BE2C (cell line): ENCODE data around the gene RNF150.

Experiments used
- DNase-seq: peaks from one replicate; pipeline ENCODE4 v3.0.0-alpha.2; 2020
- H3K27me3 ChIP-seq: fragments of 250-450 bp; sonication (Bioruptor Pico); 2 replicates; pipeline ENCODE4 v1.5.1; 2020; ENCODE audit warnings: mild to moderate bottlenecking
- H3K36me3 ChIP-seq: fragments of 250-450 bp; sonication (Bioruptor Pico); 2 replicates; pipeline ENCODE4 v1.5.1; 2020; ENCODE audit warnings: mild to moderate bottlenecking
- H3K4me1 ChIP-seq: fragments of 250-450 bp; sonication (Bioruptor Pico); 2 replicates; pipeline ENCODE4 v1.5.1; 2020
- H3K4me3 ChIP-seq: 2 replicates; pipeline ENCODE4 v1.5.1; 2011; ENCODE audit warnings: low read depth, low read length
- H3K9me3 ChIP-seq: fragments of 250-450 bp; sonication (Bioruptor Pico); 2 replicates; pipeline ENCODE4 v1.5.1; 2020
- CTCF ChIP-seq: IDR thresholded peaks from 2 replicates; pipeline ENCODE4 v1.5.1; 2012; ENCODE audit warnings: mild to moderate bottlenecking, low read depth, low read length

RNF150 gene

GRCh38 chr4:141079393-141079930 lies 53.8 kb downstream of the RNF150 start:
- H3K27me3 ChIP-seq = no peaks in the 10 kb centered on the region
- no peaks in the 10 kb centered on the region for H3K36me3 ChIP-seq
- DNase-seq = no peak
- no peaks in the 10 kb centered on the region for H3K9me3 ChIP-seq
- H3K4me1 ChIP-seq = peaks cover 28% of the 10 kb centered on the region
- H3K4me3 ChIP-seq = no peak overlapping the region
- no peak for TF ChIP-seq CTCF

GRCh38 chr4:141078871-141079270 lies 54.4 kb downstream of the RNF150 start:
- TF ChIP-seq CTCF = no peak

GRCh38 chr4:141077611-141078225 lies 55.6 kb downstream of the RNF150 start:
- peak; percentile 22; the same call in 1 of the 2 replicates for TF ChIP-seq CTCF
- peaks cover 28% of the 10 kb centered on the region for H3K4me1 ChIP-seq
- DNase-seq = peak; percentile 32

More at GRCh38 chr4:141078871-141079270, 54.4 kb downstream of the RNF150 start:
- Histone ChIP-seq H3K27me3 (no peaks in the 10 kb centered on the region), H3K4me1 (peaks cover 28% of the 10 kb centered on the region), H3K9me3 (no peaks in the 10 kb centered on the region), H3K4me3 (no peak overlapping the region), H3K36me3 (no peaks in the 10 kb centered on the region)
- DNase-seq = no peak

GRCh38 chr4:141075553-141075952 lies 57.7 kb downstream of the RNF150 start:
- no peak overlapping the region for H3K4me3 ChIP-seq
- TF ChIP-seq CTCF = no peak

More at GRCh38 chr4:141077611-141078225, 55.6 kb downstream of the RNF150 start:
- no peaks in the 10 kb centered on the region for H3K27me3 ChIP-seq
- no peaks in the 10 kb centered on the region for H3K36me3 ChIP-seq
- H3K9me3 ChIP-seq = no peaks in the 10 kb centered on the region
- no peak overlapping the region for H3K4me3 ChIP-seq

GRCh38 chr4:141074098-141074878 lies 59.0 kb downstream of the RNF150 start:
- Histone ChIP-seq H3K4me1 (peaks cover 13% of the 10 kb centered on the region), H3K9me3 (no peaks in the 10 kb centered on the region), H3K4me3 (no peak overlapping the region), H3K27me3 (no peaks in the 10 kb centered on the region), H3K36me3 (no peaks in the 10 kb centered on the region)
- TF ChIP-seq CTCF = peak; percentile 9; the same call in 1 of the 2 replicates
- DNase-seq = no peak

More at GRCh38 chr4:141075553-141075952, 57.7 kb downstream of the RNF150 start:
- no peaks in the 10 kb centered on the region for H3K27me3 ChIP-seq
- no peaks in the 10 kb centered on the region for H3K9me3 ChIP-seq
- no peaks in the 10 kb centered on the region for H3K36me3 ChIP-seq
- DNase-seq = no peak
- peaks cover 24% of the 10 kb centered on the region for H3K4me1 ChIP-seq
